ENCODE data around the gene ARHGDIA. TPM values are rescaled to one million over a fixed set of nuclear protein-coding genes. Genes with fewer than 3 reads are reported as not detected.

Gene ARHGDIA
- total RNA-seq, 1 donor from 2014 or later = 703 TPM

DNA sequence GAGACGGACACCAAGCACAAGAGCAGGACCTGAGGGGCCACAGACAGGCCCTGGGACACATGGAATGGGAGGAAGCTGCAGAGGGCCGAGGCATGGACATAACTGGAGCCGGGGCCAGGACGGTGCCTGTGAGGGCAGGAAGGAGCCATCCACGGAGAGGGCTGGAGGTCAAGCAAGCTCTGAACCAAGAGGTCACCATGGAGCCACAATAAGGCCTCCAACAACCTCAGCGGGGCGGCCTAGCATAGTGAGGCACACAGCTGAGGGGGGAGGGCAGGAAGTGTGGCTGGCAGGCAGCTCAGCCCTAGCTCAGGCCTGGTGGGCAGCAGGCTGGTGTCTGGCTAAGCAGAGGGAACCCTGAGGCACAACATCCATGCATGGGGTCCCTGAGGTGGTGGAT is 42.5 kb downstream of the ARHGDIA start:
- intact Hi-C loops (cut with micrococcal nuclease) = no loop called here

DNA sequence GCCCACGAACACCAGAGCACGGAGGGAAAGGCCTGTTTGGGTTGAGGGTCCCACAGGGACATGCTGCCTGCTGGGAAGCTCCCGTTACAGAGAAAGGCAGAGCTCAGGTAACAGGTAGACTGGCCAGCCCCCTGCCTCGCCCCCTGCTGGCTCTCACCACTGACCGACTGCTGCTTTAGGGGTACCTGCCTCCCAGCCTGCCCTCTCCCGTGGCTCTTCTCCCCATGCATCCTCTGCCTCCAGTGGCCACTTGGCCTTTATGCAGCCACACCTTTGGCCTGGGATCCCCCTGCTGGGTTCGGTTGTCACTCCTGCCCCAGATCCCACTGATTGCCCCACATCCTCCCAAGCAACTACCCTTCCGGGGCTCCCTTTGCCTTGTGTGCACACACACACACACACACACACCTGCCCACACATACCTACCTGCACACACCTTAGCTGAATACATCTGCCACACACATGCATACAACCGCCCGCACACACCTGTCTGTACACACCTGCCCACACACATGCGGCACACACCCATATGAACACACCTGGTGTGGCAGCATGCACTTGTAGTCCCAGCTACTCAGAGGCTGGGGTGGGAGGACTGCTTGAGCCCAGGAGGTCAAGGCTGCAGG is 45.2 kb downstream of the ARHGDIA start:
- intact Hi-C loops (cut with micrococcal nuclease) = no loop called here

DNA sequence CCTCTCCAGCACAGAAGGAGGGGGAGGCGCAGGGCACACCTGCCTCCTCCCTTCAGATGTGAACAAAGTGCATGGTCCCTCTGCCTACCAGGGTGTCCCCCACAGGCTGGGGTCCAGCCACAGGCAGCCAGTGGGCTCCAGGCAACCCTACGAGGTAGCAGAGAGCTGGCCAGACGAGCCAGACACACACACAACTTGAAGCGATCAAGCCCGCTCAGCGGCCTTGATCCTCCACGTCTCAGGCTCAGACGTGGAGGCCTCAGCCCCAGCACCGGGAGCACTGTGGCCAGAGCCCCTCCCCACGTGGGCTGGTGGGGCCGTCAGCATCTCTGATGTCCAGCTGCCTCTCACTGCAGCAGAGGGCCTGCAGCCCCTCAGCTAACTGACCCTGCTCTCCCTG is 46.5 kb downstream of the ARHGDIA start:
- intact Hi-C loops (cut with micrococcal nuclease) = no loop called here

DNA sequence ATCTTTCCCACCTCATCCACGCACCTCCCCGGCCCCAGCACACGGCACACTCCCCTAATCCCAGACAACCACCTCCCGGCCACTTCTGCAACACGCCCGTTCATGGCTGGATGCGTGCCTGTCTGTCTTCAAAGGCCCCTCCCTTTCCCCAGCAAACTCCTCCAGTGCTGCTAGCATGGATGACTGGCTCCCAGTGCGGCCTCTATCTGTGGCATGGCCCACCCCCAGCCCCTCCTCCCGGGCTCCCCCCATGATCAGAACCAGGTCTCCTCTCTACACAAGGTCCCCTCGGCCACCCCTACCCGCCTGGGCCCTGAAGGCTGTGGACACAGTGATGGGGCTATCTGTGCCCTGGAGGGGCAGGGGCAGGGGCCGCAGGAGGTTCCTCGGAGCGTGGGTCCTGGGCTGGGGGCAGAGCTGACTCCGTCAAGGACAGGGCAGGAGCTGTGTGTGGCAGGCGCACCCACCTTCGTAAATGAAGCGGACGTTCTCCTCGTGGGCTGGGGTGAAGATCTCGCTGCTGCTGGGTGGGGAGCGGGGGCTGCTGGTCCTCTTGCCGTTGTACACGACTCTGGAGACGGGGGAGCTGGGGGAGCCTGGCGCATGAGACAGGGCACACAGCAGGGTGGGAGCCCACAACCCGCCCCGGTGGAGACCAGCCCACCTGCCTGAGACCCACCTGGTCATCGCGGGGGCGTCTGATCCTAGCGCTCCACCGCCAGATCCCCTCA is 47.2 kb downstream of the ARHGDIA start:
- intact Hi-C loops (cut with micrococcal nuclease) = no loop called here

DNA sequence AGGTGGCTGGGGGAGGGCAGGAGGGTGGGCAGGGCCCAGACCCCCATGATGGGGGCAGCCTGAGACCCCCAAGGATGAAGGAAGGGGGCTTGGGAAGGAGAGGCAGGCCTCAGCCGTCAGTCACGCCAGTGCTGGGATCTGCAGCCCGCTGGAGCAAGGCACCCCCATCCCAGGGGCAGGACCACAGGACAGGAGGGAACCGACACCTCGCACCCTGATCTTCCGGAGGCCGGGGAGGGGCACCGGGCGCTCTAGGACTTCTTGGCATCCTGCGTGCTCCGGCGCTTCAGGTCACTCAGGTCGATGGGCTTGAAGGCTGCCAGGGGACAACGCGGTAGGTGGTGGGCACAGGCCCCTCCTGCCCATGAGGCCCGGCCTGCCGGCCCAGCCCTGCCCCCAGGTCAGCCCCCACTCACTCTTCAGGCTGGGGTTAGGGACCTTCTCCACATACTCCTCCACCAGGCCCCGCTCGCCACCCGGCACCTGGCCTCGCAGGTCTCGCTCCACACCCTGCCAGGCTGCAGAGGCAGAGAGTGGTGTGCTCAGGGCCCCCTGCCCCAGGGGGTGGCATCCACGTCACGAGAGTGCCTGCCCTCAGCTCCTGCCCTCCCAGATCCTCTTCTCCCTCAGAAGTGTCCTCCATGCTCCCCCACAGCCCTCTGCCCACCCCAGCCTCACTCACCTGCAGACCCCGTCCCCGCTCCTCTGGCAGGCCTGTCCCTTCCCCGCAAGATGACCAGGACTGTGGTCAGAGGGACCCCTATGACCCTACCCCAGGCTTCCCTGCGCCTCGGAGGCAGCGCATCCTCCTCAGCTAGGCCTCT is 47.9 kb downstream of the ARHGDIA start:
- intact Hi-C loops (cut with micrococcal nuclease) = no loop called here

DNA sequence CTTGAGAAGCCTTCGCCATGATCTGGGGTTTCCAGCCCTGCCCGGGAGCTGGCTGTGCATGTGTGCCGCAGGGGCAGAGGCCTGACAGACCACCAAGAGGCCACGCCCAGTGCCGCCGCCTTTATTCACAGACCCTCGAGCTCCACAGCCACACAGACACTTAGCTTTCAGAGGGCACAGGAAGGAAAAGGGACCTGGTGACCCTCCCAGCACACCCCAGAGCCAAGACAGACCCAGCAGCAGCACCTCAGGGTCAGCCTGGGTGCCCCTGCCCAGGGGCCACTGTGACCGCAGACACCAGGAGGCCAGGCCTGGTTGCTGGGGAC is 48.9 kb downstream of the ARHGDIA start:
- intact Hi-C loops (cut with micrococcal nuclease) = no loop called here

DNA sequence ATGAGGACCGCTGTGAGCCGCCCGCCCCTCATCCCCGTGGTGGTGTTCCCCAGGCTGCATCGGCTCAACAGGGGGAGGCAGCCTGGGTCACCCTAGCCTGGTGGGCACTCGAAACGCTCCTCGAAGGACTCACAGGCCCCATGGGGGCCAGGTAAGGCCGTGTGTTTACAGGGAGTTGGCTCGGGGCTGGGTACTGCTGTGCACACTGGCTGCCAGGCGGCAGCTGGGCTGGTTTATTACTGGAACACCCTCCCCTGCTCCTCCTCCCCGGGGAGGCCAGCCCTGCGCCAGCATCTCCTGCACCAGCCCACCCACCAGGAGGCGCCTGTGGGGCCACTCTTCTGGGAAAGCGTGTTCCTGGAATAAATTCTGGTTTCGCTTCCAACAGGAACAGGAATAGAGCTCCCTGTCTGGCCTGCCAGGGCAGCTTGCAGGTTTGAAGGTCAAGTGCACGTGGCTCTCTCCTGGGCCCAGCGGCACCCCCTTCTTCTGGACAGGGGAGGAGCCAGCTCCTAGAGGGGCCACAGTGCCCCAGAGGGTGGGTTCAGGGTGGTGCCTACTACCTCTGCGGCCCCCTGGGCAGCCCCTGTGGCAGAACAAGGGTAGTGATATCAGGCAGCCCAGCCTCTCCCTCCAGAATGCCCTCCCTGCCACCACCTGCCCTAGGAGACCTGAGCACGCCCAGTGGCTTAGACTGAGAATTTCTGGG is 49.4 kb downstream of the ARHGDIA start:
- intact Hi-C loops (cut with micrococcal nuclease) = no loop called here

DNA sequence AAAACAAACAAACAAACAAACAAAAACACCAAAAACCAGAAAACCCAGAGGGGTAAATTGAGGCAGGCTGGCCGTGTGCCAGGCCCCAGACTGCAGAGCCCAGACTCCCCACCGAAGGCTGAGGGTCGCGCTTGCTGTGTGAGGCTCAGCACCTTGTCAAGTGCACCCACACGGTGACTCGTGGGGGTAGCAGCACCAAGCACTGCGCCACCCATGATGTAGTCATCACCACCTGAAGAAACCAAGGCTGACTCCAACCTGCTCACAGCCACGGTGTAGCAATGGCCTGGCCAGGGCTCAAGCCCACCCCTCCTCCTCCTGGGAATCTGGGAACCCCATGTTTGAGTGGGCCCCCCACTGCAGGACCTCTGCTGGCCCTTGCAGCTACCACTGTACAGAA is 50.0 kb downstream of the ARHGDIA start:
- intact Hi-C loops (cut with micrococcal nuclease) = no loop called here

DNA sequence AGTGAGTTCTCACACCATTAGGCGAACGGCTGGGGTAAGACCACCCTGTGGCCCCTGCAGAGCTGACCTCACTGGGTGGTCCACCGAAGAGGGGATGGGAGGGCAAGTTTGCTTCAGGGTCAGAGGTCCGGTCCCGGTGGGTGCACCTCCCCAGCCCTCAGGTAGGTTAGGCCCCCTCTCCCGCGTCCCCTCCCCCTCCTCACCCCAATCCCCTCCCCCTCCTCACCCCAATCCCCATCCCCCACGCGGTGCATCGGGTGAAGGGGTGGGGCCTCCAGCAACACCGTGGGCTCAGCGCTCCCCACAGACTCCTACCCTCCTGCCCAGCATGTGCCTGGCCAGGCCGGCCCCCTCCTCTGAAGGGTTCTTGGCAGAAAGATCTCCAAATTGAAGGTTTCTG is 51.4 kb downstream of the ARHGDIA start:
- intact Hi-C loops (cut with micrococcal nuclease) = no loop called here

DNA sequence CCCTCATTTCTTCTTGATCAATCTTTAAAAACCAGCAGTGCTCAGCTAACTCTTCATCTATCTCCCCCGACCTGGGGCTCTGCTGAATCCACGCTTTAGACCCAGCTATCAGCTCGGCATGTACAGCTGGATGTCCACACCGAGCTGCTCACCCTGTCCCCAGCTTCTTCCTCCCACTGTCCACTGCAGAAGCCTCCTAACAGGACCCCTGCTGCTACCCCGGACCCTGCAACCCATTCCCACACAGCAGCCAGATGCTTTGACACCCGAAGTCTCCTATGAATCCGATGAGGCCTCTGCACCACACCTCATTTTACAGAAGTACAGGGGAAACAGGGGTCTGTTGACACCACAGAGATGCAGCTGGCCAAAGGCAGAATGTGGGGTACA is 53.4 kb downstream of the ARHGDIA start:
- intact Hi-C loops (cut with micrococcal nuclease) = no loop called here

Other genes starting within 250 kb of the ARHGDIA start
- 101 and 106 TPM in 2 replicates for gene NPLOC4, start 234.2 kb downstream of the ARHGDIA start, total RNA-seq
- 0.39 and 0.61 TPM in 2 replicates for gene TSPAN10, start 234.1 kb downstream of the ARHGDIA start, total RNA-seq
- gene PDE6G, start 214.8 kb downstream of the ARHGDIA start, total RNA-seq = 23.4 and 27.9 TPM in 2 replicates
- gene OXLD1, start 204.7 kb downstream of the ARHGDIA start, total RNA-seq = 40.7 and 42.5 TPM in 2 replicates
- 39.2 and 43.7 TPM in 2 replicates for gene CCDC137, start 204.6 kb downstream of the ARHGDIA start, total RNA-seq
- gene ARL16, start 187.5 kb downstream of the ARHGDIA start, total RNA-seq = 28.9 and 31.6 TPM in 2 replicates
- gene HGS, start 187.3 kb downstream of the ARHGDIA start, total RNA-seq = 117 and 118 TPM in 2 replicates
- gene MRPL12, start 168.0 kb downstream of the ARHGDIA start, total RNA-seq = 98.1 and 102 TPM in 2 replicates
- 33.5 and 36.6 TPM in 2 replicates for gene SLC25A10, start 159.1 kb downstream of the ARHGDIA start, total RNA-seq
- gene GCGR, start 67.2 kb downstream of the ARHGDIA start, total RNA-seq = 0.07 TPM in 1 of 2 replicates, not detected in the other
- gene MCRIP1, start 38.0 kb downstream of the ARHGDIA start, total RNA-seq = 36.5 and 37.3 TPM in 2 replicates
- gene PPP1R27, start 36.3 kb downstream of the ARHGDIA start, total RNA-seq = not detected in 2 replicates
- 589 and 618 TPM in 2 replicates for gene P4HB, start 10.8 kb downstream of the ARHGDIA start, total RNA-seq
- 218 and 230 TPM in 2 replicates for gene ALYREF, start 20.2 kb upstream of the ARHGDIA start, total RNA-seq
- gene ANAPC11, start 20.4 kb upstream of the ARHGDIA start, total RNA-seq = 91.4 and 104 TPM in 2 replicates
- 0.11 and 0.48 TPM in 2 replicates for gene NPB, start 30.9 kb upstream of the ARHGDIA start, total RNA-seq
- 35.0 and 39.1 TPM in 2 replicates for gene PCYT2, start 40.1 kb upstream of the ARHGDIA start, total RNA-seq
- 57.2 and 58.6 TPM in 2 replicates for gene SIRT7, start 46.8 kb upstream of the ARHGDIA start, total RNA-seq
- gene MAFG, start 56.4 kb upstream of the ARHGDIA start, total RNA-seq = 23.3 and 23.6 TPM in 2 replicates
- gene PYCR1, start 66.0 kb upstream of the ARHGDIA start, total RNA-seq = 35.6 TPM in 2 replicates
- not detected in 2 replicates for gene MYADML2, start 75.9 kb upstream of the ARHGDIA start, total RNA-seq
- gene NOTUM, start 89.8 kb upstream of the ARHGDIA start, total RNA-seq = 0.11 and 0.48 TPM in 2 replicates
- gene ASPSCR1, start 106.3 kb upstream of the ARHGDIA start, total RNA-seq = 34.4 and 35.5 TPM in 2 replicates
- 82.9 and 87.9 TPM in 2 replicates for gene CENPX, start 151.5 kb upstream of the ARHGDIA start, total RNA-seq
- gene LRRC45, start 152.0 kb upstream of the ARHGDIA start, total RNA-seq = 46.0 and 46.6 TPM in 2 replicates
- 10.0 and 12.3 TPM in 2 replicates for gene RAC3, start 160.3 kb upstream of the ARHGDIA start, total RNA-seq
- gene DCXR, start 166.4 kb upstream of the ARHGDIA start, total RNA-seq = 118 and 124 TPM in 2 replicates
- gene RFNG, start 180.5 kb upstream of the ARHGDIA start, total RNA-seq = 20.8 and 20.9 TPM in 2 replicates
- gene GPS1, start 180.6 kb upstream of the ARHGDIA start, total RNA-seq = 86.4 and 87.5 TPM in 2 replicates
- gene DUS1L, start 194.5 kb upstream of the ARHGDIA start, total RNA-seq = 113 and 129 TPM in 2 replicates
- gene FASN, start 226.9 kb upstream of the ARHGDIA start, total RNA-seq = 175 and 181 TPM in 2 replicates

Measured in T-helper 2 cell treated with Interferon-gamma antibody and Interleukin-4, amounts not matched to agents 100 ng/mL and 5 ng/mL, for 36 hours (primary cell).